Mammary microvascular endothelial cell (primary cell): Measurements from ENCODE around the gene GPR139. TPM values are rescaled to one million over a fixed set of nuclear protein-coding genes. Genes with fewer than 3 reads are reported as not detected.

Experiments used
- total RNA-seq: library from RNA; depleted of rRNA; stranded (reverse); fragments of >200 nt; gene quantifications from 2 replicates; pipeline ENCODE4 v1.2.3, GENCODE V29; 2015

GPR139 gene
- total RNA-seq, result not detected in 2 replicates

DNA sequence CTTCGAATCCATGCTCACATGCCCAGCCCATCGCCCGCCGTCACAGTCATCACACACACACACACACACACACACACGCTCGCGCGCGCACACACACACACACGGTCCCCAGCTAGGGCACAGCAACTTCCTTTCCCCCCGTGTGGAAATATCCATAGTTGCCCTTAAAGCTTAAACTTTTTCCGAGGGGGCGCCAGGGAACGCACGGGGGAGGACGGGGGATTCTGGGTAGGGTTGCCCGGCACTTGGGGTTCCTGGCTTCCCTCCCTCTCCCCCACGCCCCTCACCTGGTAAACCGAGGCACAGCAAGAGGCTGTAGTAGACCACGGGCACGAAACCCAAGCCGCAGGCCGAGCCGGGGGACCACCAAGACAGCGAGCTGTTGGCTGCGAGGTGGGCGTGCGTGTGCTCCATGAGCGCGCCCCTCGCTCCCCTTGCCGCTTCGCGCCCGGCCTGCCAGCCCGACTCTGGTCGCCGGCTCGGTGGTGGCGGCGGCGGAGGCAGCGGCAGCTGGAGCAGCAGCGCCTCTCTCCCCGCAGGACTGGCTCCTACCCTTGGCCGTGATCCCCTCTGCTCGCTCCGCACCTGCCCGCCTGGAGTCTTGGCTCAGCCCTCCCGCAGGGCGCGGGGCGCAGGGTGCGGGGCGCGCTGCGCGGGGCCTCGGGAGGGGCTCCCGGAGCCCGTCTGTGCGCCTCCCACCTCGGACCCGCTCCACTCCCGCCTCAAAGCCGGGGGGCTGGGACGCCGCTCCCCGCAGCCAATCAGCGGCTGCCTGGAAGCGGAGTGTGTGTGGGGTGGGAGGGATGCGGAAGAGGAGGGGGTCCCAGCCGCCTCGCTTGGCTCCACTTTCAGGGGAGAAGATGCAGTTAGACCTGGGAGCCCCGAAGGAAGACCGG is at the start of gene GPR139:
TSS of gene GPR139 (minus strand) at position 688 of the 896 bp plus-strand sequence. CDS start at position 414, 274 bp downstream.

Other genes with a start within 250 kb of the GPR139 start
- 74.1 and 80.0 TPM in 2 replicates for gene GPRC5B, start 189.0 kb downstream of the GPR139 start, total RNA-seq